Measurements from ENCODE around the gene TSFM. TPM values are rescaled to one million over a fixed set of nuclear protein-coding genes. Genes with fewer than 3 reads are reported as not detected.

The TSFM gene
- total RNA-seq, 1 experiment from 2014 or later, result 40.3 TPM

DNA sequence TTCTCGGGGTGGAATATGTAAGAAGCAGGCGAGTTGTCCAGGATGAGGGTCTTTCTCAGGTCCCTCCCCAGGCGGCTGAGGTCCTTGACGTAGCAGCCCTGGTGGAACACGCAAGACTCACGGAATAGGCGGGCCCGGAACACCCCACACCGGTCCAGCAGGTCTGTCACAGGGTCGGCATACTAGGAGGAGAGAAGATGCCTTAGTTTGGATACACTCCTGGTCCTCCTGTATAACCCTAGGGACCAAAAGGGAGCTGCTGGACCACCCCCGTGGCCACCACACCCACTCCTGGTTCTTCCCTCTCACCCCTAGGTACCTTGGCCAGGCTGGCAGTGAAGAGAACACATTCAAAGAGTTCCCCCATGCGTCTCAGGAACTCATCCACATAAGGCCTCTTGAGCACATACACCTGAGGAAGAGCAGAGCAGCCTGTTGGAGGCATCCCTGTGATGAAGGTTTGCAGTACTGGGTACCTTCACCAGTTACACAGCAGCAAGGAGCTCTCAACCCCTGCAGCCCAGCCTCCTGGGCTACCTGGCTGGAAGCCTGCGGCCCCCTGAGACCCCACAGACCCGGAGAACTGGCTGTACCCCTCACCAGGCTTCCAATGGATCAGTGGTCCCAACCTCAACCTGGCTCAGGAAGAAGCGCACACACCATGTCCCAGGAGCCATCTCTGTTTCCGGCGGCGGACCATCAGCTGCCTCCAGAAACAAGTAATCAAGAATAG, 41.5 kb downstream of the TSFM start:
- no TSS peak for BruUV-seq (replicated peaks)
- Histone ChIP-seq H3K4me1 (ENCODE audit: control insufficient read depth, insufficient read depth, low read length) (no peaks in the 10 kb centered on the region), H3K9me3 (ENCODE audit: control insufficient read depth, insufficient read depth, low read depth, low read length) (no peaks in the 10 kb centered on the region), H3K27ac (ENCODE audit: low read length) (no peak overlapping the region), H3K4me3 (ENCODE audit: low read depth in 2 of 2, low read length in 2 of 2) (no peak overlapping the region), H3K36me3 (ENCODE audit: control insufficient read depth, insufficient read depth, low read length) (peaks cover 29% of the 10 kb centered on the region), H3K27me3 (ENCODE audit: control insufficient read depth, insufficient read depth, low read length) (no peaks in the 10 kb centered on the region)
- ChIA-PET POLR2A (no interaction called here), CTCF (interaction anchor here (0.5 to 1.1 kb wide), 2 partner anchors 8 to 22 kb away, joined by 3 to 6 read pairs; no protein-coding TSS in a partner anchor)
- in situ Hi-C loops (cut with HindIII; ENCODE audit: low pct_unique_long_range_greater_than_20kb, low sequenced_read_pairs), result no loop called here
- intact Hi-C loops (cut with micrococcal nuclease; ENCODE audit: unreplicated experiment), result no loop called here
- ATAC-seq (no peak), DNase-seq (ENCODE audit: low read depth, low spot score) (no peak)
- TF ChIP-seq, protein P1, sequence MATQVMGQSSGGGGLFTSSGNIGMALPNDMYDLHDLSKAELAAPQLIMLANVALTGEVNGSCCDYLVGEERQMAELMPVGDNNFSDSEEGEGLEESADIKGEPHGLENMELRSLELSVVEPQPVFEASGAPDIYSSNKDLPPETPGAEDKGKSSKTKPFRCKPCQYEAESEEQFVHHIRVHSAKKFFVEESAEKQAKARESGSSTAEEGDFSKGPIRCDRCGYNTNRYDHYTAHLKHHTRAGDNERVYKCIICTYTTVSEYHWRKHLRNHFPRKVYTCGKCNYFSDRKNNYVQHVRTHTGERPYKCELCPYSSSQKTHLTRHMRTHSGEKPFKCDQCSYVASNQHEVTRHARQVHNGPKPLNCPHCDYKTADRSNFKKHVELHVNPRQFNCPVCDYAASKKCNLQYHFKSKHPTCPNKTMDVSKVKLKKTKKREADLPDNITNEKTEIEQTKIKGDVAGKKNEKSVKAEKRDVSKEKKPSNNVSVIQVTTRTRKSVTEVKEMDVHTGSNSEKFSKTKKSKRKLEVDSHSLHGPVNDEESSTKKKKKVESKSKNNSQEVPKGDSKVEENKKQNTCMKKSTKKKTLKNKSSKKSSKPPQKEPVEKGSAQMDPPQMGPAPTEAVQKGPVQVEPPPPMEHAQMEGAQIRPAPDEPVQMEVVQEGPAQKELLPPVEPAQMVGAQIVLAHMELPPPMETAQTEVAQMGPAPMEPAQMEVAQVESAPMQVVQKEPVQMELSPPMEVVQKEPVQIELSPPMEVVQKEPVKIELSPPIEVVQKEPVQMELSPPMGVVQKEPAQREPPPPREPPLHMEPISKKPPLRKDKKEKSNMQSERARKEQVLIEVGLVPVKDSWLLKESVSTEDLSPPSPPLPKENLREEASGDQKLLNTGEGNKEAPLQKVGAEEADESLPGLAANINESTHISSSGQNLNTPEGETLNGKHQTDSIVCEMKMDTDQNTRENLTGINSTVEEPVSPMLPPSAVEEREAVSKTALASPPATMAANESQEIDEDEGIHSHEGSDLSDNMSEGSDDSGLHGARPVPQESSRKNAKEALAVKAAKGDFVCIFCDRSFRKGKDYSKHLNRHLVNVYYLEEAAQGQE (IDR thresholded peaks at IDR 0.05; ENCODE audit: insufficient read depth in 1 of 2, low read depth in 2 of 2, low read length in 1 of 2), result no peak
- TF ChIP-seq SIN3A (IDR thresholded peaks at IDR 0.05; ENCODE audit: borderline replicate concordance, insufficient read depth, low read depth, low read length) (no peak), TCF7L2 (IDR thresholded peaks at IDR 0.05; ENCODE audit: low read depth, low read length) (no peak), POLR2AphosphoS5 (IDR thresholded peaks at IDR 0.05; ENCODE audit: low read depth, low read length) (no peak)
- TF ChIP-seq, protein P2, sequence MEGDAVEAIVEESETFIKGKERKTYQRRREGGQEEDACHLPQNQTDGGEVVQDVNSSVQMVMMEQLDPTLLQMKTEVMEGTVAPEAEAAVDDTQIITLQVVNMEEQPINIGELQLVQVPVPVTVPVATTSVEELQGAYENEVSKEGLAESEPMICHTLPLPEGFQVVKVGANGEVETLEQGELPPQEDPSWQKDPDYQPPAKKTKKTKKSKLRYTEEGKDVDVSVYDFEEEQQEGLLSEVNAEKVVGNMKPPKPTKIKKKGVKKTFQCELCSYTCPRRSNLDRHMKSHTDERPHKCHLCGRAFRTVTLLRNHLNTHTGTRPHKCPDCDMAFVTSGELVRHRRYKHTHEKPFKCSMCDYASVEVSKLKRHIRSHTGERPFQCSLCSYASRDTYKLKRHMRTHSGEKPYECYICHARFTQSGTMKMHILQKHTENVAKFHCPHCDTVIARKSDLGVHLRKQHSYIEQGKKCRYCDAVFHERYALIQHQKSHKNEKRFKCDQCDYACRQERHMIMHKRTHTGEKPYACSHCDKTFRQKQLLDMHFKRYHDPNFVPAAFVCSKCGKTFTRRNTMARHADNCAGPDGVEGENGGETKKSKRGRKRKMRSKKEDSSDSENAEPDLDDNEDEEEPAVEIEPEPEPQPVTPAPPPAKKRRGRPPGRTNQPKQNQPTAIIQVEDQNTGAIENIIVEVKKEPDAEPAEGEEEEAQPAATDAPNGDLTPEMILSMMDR (IDR thresholded peaks at IDR 0.05), result no peak

DNA sequence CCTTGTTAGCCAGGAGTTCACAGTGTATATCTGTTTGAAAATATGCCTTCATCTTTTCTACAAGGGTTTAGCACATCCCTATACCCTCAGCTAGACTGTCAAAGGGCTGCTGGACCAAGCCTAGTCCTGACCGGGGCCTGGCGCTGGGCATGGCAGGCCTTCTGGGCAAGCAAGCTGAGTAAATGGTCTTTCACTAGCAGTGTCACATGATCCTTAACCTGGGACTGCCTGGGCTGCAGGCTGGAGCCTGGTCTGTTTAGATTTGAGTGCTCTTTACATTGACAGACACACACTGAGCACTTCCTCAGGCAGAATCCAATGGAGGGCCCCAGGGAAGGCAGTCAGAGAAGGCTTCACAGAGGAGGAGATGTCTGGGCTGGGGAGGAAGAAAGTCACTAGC, 42.9 kb downstream of the TSFM start:
- ATAC-seq (no peak), DNase-seq (ENCODE audit: low read depth, low spot score) (no peak)
- ChIA-PET POLR2A (interaction anchor here (0.5 kb wide), 1 partner anchor 116 kb away, joined by 3 read pairs; the partner anchor contains the start of gene ATP23), CTCF (no interaction called here)
- intact Hi-C loops (cut with micrococcal nuclease; ENCODE audit: unreplicated experiment), result no loop called here
- H3K36me3 ChIP-seq (ENCODE audit: control insufficient read depth, insufficient read depth, low read length), result peaks cover 29% of the 10 kb centered on the region
- TF ChIP-seq POLR2AphosphoS5 (IDR thresholded peaks at IDR 0.05; ENCODE audit: low read depth, low read length), result no peak
- TF ChIP-seq, protein P2 (IDR thresholded peaks at IDR 0.05), result no peak
- TF ChIP-seq TCF7L2 (IDR thresholded peaks at IDR 0.05; ENCODE audit: low read depth, low read length), result no peak
- TF ChIP-seq, protein P1 (IDR thresholded peaks at IDR 0.05; ENCODE audit: insufficient read depth in 1 of 2, low read depth in 2 of 2, low read length in 1 of 2), result no peak
- no peak for TF ChIP-seq SIN3A (IDR thresholded peaks at IDR 0.05; ENCODE audit: borderline replicate concordance, insufficient read depth, low read depth, low read length)
- H3K4me1 ChIP-seq (ENCODE audit: control insufficient read depth, insufficient read depth, low read length), result no peaks in the 10 kb centered on the region
- no peak overlapping the region for H3K4me3 ChIP-seq (ENCODE audit: low read depth in 2 of 2, low read length in 2 of 2)
- no peaks in the 10 kb centered on the region for H3K9me3 ChIP-seq (ENCODE audit: control insufficient read depth, insufficient read depth, low read depth, low read length)
- in situ Hi-C loops (cut with HindIII; ENCODE audit: low pct_unique_long_range_greater_than_20kb, low sequenced_read_pairs), result no loop called here
- H3K27me3 ChIP-seq (ENCODE audit: control insufficient read depth, insufficient read depth, low read length), result no peaks in the 10 kb centered on the region
- BruUV-seq (replicated peaks), result no TSS peak
- no peak overlapping the region for H3K27ac ChIP-seq (ENCODE audit: low read length)

All from Panc1 (cell line).